ENCODE measurements around the gene THRSP. TPM values are rescaled to one million over a fixed set of nuclear protein-coding genes. Genes with fewer than 3 reads are reported as not detected.
A peak's percentile ranks its signal among the peaks of the same experiment; 100 is the strongest.

THRSP gene
- total and polyA plus RNA-seq, 10 of the 15 experiments (the other 5 are each of a cell fraction or from before 2014, with no cell fraction given) = 0.18 TPM; not detected in 9

GRCh38 chr11:78079232-78080083 lies 15.8 kb downstream of the THRSP start, which contains the start of gene NDUFC2 (continued):
- TF ChIP-seq USF2 (IDR thresholded peaks at IDR 0.05; ENCODE audit: borderline replicate concordance, low read depth, low read length) = no peak
- TF ChIP-seq WRNIP1 (IDR thresholded peaks at IDR 0.05; ENCODE audit: borderline replicate concordance, low read depth, low read length) = no peak
- TF ChIP-seq PKNOX1 (IDR thresholded peaks at IDR 0.05) = peak; percentile 36; the same call in 1 of the 2 replicates
- TF ChIP-seq MEF2B (IDR thresholded peaks at IDR 0.05; ENCODE audit: partially characterized antibody, poor library complexity, severe bottlenecking) = peak; percentile 39
- TF ChIP-seq SRF (IDR thresholded peaks at IDR 0.05; ENCODE audit: low read depth in 2 of 2, low read length in 2 of 2) = peak in 1 of 2 experiments; percentile 86; a peak in 2 of 4 replicates
- TF ChIP-seq MYB (IDR thresholded peaks at IDR 0.05; ENCODE audit: borderline replicate concordance, low read depth, low read length) = no peak
- TF ChIP-seq ZNF24 (IDR thresholded peaks at IDR 0.05) = peak; percentile 43; the same call in 1 of the 2 replicates
- no peak for TF ChIP-seq NR2F1 (conservative IDR thresholded peaks at IDR 0.05)
- TF ChIP-seq IKZF2 (IDR thresholded peaks at IDR 0.05) = peak; percentile 56 to 70; a peak in 2 of 4 replicates
- 0 out of 2 replicates have a peak, but pooled peaks have one; percentile 28 for TF ChIP-seq FOXM1 (IDR thresholded peaks at IDR 0.05; ENCODE audit: low read depth, low read length)
- TF ChIP-seq NFYB (IDR thresholded peaks at IDR 0.05; ENCODE audit: insufficient read depth, low read depth, low read length) = no peak
- TF ChIP-seq SPI1 (IDR thresholded peaks at IDR 0.05; ENCODE audit: borderline replicate concordance, insufficient read depth, low read depth, low read length) = no peak
- TF ChIP-seq ZBTB33 (IDR thresholded peaks at IDR 0.05) = no peak
- TF ChIP-seq ESRRA (IDR thresholded peaks at IDR 0.05; ENCODE audit: low read length) = no peak
- TF ChIP-seq HCFC1 (IDR thresholded peaks at IDR 0.05; ENCODE audit: low read length) = peak; percentile 78
- TF ChIP-seq NBN (IDR thresholded peaks at IDR 0.05) = peak; percentile 87
- no peak for TF ChIP-seq YBX1 (IDR thresholded peaks at IDR 0.05)
- no peak for TF ChIP-seq CBX3 (IDR thresholded peaks at IDR 0.05; ENCODE audit: borderline replicate concordance, low read depth)
- TF ChIP-seq EED (IDR thresholded peaks at IDR 0.05; ENCODE audit: low read depth) = peak; percentile 47
- TF ChIP-seq ATF2 (IDR thresholded peaks at IDR 0.05; ENCODE audit: low read length) = peak; percentile 35; the same call in 1 of the 2 replicates
- TF ChIP-seq RAD21 (IDR thresholded peaks at IDR 0.05; ENCODE audit: insufficient read depth, low read depth, low read length) = no peak
- TF ChIP-seq SUPT20H (IDR thresholded peaks at IDR 0.05; ENCODE audit: borderline replicate concordance, control insufficient read depth, low read depth, low read length) = no peak
- peak; percentile 65 for TF ChIP-seq SIX5 (IDR thresholded peaks at IDR 0.05; ENCODE audit: low read depth, low read length, severe bottlenecking)
- TF ChIP-seq FOS (IDR thresholded peaks at IDR 0.05; ENCODE audit: borderline replicate concordance, extremely low read depth, insufficient read length) = no peak

Measured in GM12878 (cell line).